Measurements from ENCODE around the gene ACBD4. TPM values are rescaled to one million over a fixed set of nuclear protein-coding genes. Genes with fewer than 3 reads are reported as not detected.

ACBD4 gene
- total and polyA plus RNA-seq, 2 of the 13 experiments (the other 11 are each of a cell fraction or from before 2014, with no cell fraction given), result 16.1 to 26.9 TPM

- TF ChIP-seq ARID3A (IDR thresholded peaks at IDR 0.05; ENCODE audit: low read depth, low read length) (no peak), CREM (IDR thresholded peaks at IDR 0.05) (0 out of 2 replicates have a peak, but pooled peaks have one; percentile 25), CREM (CRISPR knock-in tag; IDR thresholded peaks at IDR 0.05) (no peak), ARNT (IDR thresholded peaks at IDR 0.05) (no peak), TFE3 (CRISPR knock-in tag; IDR thresholded peaks at IDR 0.05) (peak; percentile 93), ZNF329 (CRISPR knock-in tag; IDR thresholded peaks at IDR 0.05; ENCODE audit: low read depth) (no peak), AFF4 (CRISPR knock-in tag; IDR thresholded peaks at IDR 0.05) (no peak), MIXL1 (CRISPR knock-in tag; IDR thresholded peaks at IDR 0.05) (0 out of 2 replicates have a peak, but pooled peaks have one; percentile 28), THRA (CRISPR knock-in tag; IDR thresholded peaks at IDR 0.05; ENCODE audit: borderline replicate concordance) (peak; percentile 29; the same call in 1 of the 2 replicates), ZNF275 (CRISPR knock-in tag; IDR thresholded peaks at IDR 0.05; ENCODE audit: borderline replicate concordance) (0 out of 2 replicates have a peak, but pooled peaks have one; percentile 27), MATR3 (CRISPR knock-in tag; IDR thresholded peaks at IDR 0.05) (no peak), ZSCAN31 (CRISPR knock-in tag; IDR thresholded peaks at IDR 0.05; ENCODE audit: low read depth) (no peak), MAFF (IDR thresholded peaks at IDR 0.05; ENCODE audit: low read depth, low read length) (peak; percentile 59; the same call in 1 of the 2 replicates), ZNF530 (CRISPR knock-in tag; IDR thresholded peaks at IDR 0.05; ENCODE audit: low read depth) (no peak), U2AF1 (optimal IDR thresholded peaks at IDR 0.05; ENCODE audit: low read depth, low read length) (no peak), KMT2B (CRISPR knock-in tag; IDR thresholded peaks at IDR 0.05) (no peak; the same call in 1 of the 2 replicates), TEF (CRISPR knock-in tag; IDR thresholded peaks at IDR 0.05) (0 out of 2 replicates have a peak, but pooled peaks have one; percentile 42)
These were observed 33.3 kb upstream of the ACBD4 start (continued) for GRCh38 chr17:45101883-45102811.
